ENCODE results near the gene ACTG1.

Gene ACTG1

GRCh38 chr17:81518113-81518784, 5.7 kb upstream of the ACTG1 start:
- DNase-seq (ENCODE audit: low read depth): no peak

GRCh38 chr17:81517339-81518112, 4.9 kb upstream of the ACTG1 start:
- DNase-seq (ENCODE audit: low read depth): no peak

GRCh38 chr17:81517009-81517338, 4.4 kb upstream of the ACTG1 start:
- no peak for DNase-seq (ENCODE audit: low read depth)

- DNase-seq (ENCODE audit: low read depth): no peak
These were observed 3.8 kb upstream of the ACTG1 start for GRCh38 chr17:81516439-81516838.

DNA sequence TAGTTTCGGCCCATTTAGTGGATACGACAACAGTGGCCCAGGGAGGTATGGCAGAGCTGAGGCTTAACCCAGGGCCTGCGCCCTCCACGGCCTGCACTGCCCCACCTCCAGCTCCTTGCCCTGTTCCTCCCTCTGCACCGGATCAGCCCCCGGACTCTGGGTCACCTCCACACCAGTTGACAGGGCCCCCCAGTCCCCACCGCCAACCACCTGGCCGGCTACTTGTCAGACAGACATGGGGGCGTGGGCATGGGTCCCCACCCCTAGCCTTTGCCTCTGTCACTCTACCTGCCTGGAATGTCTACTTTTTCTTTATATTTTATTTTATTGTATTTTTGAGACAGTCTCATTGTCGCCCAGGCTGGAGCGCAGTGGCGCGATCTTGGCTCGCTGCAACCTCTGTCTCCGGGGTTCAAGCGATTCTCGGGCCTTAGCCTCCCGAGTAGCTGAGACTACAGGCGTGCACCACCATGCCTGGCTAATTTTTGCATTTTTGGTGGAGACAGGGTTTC, 3.0 kb upstream of the ACTG1 start:
- no peak for DNase-seq (ENCODE audit: low read depth)

- no peak for DNase-seq (ENCODE audit: low read depth)
These were observed 2.3 kb upstream of the ACTG1 start for GRCh38 chr17:81514739-81515529.

DNA sequence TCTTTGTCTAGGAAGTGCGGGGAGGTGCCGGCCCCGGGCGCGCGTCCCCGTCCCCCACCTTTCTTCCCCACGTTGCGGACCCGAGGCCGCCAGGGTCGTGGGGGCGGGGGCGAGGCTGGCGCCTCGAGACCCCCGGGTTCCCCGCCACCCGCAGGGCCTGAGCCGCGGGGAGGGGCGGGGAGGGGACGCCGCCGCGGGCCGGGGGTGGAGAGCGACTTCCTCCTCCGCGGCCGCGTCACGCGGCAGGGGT, 1.8 kb upstream of the ACTG1 start:
- no peak for DNase-seq (ENCODE audit: low read depth)

DNA sequence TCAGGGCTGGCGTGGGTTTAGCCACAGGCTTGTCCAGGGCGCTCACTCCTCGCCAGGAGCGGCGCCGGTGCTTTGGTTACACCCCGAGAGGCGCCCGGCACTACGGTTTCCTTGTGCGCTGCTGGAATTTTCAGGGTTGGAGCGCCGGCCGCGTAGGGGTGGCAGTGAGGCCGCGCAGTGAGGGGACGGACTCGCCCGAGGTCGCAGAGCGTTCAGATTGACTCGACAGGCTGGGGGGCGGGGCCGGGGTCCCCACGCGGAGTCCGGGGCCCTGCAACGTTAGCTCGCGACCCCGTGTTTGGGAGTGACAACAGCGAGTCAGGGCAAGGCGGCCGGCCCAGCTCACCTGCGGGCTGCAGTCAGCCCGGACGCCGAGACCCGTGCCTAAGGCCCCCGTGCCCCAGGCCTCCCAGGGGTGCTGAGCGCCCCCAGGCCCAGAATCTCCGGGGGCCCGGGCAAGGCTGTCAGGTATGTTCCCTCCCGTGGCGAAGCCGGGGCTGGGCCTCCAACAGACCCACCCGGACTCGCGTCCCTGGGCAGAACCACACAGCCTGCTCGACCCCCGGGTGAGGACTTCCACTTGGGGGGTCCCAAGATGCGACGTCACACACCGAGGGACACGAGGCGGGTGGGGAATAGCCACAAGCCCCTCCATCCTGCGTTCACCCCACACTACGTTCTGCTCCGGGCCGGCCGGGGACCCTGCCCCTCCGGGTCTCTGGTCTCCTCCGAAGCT, 1.3 kb upstream of the ACTG1 start:
- DNase-seq (ENCODE audit: low read depth): no peak

DNA sequence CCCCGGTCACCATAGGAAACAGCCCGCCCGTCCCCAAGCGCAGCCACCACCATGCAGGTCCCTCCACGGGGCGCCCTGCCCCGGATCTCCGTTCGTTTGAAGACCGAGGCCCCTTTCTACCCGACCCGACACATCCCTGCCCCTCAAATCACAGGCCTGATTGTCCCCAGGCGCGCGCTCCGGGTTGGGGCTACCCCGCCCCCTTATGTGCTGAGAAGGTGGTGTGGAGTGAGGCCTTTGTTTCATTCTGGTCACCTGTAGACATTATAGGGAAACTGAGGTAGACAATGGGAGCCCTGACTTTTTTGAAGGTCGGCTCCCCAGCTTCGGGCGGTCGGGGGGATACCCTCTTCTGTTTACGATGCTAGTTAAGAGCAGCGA, 763 bp upstream of the ACTG1 start:
- DNase-seq (ENCODE audit: low read depth): no peak

- DNase-seq (ENCODE audit: low read depth): no peak
These were observed 616 bp downstream of the ACTG1 start for GRCh38 chr17:81511804-81512561.

- DNase-seq (ENCODE audit: low read depth): no peak
These were observed 1.1 kb downstream of the ACTG1 start for GRCh38 chr17:81511554-81511803.

DNA sequence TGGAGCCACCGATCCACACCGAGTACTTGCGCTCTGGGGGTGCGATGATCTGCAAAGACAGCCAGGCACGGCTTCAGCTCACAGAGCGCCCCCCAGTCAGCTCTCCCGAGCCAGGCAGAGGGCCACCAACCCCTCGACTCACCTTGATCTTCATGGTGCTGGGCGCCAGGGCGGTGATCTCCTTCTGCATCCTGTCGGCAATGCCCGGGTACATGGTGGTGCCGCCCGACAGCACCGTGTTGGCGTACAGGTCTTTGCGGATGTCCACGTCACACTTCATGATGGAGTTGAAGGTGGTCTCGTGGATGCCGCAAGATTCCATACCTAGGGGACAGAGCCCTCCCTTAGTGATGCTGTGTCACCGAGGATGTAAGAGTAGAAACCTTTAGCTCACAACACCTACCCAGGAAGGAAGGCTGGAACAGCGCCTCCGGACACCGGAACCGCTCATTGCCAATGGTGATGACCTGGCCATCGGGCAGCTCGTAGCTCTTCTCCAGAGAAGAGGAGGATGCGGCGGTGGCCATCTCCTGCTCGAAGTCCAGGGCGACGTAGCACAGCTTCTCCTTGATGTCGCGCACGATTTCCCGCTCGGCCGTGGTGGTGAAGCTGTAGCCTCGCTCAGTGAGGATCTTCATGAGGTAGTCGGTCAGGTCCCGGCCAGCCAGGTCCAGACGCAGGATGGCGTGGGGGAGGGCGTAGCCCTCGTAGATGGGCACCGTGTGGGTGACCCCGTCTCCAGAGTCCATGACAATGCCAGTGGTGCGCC, 1.6 kb downstream of the ACTG1 start:
- no peak for DNase-seq (ENCODE audit: low read depth)

GRCh38 chr17:81509972-81510784, 2.4 kb downstream of the ACTG1 start:
- no peak for DNase-seq (ENCODE audit: low read depth)

DNA sequence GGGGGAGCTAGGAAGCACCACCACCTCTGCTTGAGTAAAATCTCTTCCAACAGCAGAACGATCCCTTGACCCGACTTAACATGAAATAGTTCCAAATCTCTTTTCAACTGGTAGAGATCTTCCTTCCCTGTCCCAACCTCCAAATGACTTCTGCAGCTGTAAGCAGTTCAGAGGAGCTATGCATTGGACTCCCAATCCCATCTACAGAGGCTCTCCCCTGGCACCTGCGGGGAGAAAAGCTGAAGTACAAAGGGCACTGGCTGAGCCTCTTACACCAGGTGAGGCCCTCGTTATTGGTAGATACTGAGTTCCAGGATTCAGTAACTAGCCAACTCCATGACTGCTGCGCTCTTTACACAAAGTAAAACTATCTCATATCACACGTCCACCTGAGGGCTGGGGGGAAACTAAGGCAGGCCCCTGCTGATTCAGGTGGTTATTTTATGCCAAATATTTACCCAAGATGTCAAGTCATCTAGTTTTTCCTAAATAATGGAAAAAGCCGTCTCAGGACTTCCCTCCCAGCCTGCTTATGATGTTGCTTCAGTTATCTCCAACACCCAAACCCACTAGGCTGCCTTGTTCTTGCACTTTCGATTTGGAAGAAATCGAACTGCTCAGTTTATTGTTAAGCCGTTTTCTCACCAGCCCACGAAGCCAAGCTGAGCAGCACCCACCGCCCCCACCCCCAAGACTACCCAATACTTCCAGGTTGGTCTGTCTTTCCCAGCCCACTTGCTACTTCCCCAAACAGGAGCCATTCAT, 3.2 kb downstream of the ACTG1 start:
- DNase-seq (ENCODE audit: low read depth): no peak

DNA sequence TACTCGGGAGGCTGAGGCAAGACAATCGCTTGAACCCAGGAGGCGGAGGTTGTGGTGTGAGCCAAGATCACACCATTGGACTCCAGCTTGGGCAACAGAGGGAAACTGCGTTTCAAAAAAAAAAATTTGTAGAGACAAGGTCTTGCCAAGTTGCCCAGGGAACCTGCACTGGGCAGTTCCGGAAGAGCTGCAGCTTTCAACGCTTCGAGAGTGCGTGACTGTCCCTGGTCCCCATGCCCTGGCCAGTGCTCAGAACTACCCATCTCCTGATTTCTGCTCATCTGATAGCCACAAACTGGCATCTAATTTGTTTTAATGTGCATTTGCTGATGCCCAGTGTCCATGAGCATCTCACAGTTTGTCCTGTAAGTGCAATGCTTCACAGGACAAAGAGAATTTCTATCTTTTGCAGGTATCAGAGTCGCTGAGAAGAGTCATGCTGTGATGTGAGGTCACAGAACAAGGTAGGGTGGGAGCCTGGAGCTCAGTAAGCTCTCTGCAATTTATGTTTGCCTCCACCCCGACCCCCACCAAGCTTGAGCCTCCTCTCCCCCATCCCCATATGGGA, 3.9 kb downstream of the ACTG1 start:
- DNase-seq (ENCODE audit: low read depth): no peak

DNA sequence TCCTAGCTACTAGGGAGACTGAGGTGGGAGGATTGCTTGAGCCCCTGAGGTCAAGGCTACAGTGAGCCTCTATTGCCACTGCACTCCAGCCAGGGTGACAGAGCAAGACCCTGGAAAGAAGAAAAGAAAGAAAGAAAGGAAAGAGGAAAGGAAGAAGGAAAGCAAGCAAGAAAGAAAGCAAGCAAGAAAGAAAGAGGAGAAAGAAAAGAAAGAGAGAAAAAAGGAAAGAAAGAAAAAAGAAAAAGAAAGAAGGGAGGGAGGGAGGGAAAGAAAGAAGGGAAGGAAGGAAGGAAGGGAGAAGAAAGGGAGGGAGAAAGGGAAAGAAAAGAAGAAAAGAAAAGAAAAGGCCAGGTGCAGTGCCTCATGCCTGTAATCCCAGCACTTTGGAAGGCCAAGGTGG, 9.0 kb downstream of the ACTG1 start:
- DNase-seq (ENCODE audit: low read depth): no peak

DNA sequence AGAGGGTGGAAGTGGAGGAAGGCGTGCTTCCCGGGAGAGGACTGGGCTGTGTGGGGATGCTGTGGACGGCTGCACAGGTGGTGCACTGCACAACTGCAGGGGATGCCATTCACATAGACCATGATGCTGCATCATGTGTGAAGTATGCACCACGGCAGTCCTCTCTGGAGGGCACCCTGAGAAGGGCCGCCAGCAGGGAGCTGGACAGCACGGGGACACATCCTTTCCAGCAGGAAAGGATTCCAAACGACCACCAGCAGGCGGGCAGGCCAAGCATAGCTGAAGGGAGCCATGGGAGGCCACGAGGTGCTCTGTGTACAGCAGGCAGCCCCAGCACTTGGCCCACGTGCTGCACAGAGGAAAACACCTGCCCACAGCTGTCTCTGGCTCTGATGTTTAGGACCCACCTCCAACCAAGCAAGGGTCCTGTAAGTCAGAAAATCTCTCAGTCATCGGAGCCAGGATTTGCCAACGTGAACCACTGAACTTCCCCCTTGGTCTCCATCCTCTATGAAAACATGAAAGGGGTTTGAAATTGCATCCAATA, 10.1 kb downstream of the ACTG1 start:
- DNase-seq (ENCODE audit: low read depth): no peak

DNA sequence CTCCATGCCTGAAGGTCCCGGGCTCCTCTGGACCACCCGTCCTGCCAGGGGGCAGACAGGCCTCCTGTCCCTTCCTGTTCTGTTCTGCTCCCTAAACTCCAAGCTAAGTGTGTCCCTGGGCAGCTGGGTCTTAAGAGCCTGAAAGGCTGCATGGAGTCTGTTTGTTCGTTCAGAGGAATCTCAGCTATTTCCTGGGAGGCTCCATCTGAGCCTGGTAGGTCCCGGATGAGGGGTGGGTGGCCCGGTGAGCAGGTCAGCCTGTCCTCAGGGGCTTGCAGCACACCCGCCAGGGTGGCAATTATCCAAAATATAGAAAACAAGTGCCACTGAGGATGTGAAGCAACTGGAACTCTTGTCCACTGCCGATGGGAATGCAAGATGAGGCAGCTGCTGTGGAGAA, 12.6 kb downstream of the ACTG1 start:
- DNase-seq (ENCODE audit: low read depth): no peak

- no peak for DNase-seq (ENCODE audit: low read depth)
These were observed 13.0 kb downstream of the ACTG1 start for GRCh38 chr17:81499601-81499970.

Data from non-pigmented ciliary epithelial cell (primary cell).